SIG-M5 (cell line): ENCODE results near the gene ANXA10.
"Not testable (repeated sequence)": the region's sequence is repeated elsewhere in the genome, so short reads cannot be mapped to it uniquely, and the experiment has no call there.

Source experiments
- DNase-seq: peaks from one replicate; lab custom pipeline; 2025; lab: John Stamatoyannopoulos, UW

The ANXA10 gene

GRCh38 chr4:168119100-168119499 lies 26.8 kb downstream of the ANXA10 start:
- no peak for DNase-seq

GRCh38 chr4:168119890-168120289 lies 27.6 kb downstream of the ANXA10 start:
- DNase-seq = no peak

- no peak for DNase-seq
Observed at GRCh38 chr4:168120811-168121210, 28.5 kb downstream of the ANXA10 start.

- no peak for DNase-seq
Observed at GRCh38 chr4:168124008-168124641, 31.8 kb downstream of the ANXA10 start.

- DNase-seq = no peak
Observed at GRCh38 chr4:168126952-168127351, 34.6 kb downstream of the ANXA10 start.

GRCh38 chr4:168128601-168129000 lies 36.3 kb downstream of the ANXA10 start:
- DNase-seq = no peak

- no peak for DNase-seq
Observed at GRCh38 chr4:168129046-168129772, 36.9 kb downstream of the ANXA10 start.

- no peak for DNase-seq
Observed at GRCh38 chr4:168129802-168130201, 37.5 kb downstream of the ANXA10 start.

GRCh38 chr4:168131196-168131595 lies 38.9 kb downstream of the ANXA10 start:
- DNase-seq = no peak

GRCh38 chr4:168134651-168135050 lies 42.3 kb downstream of the ANXA10 start:
- DNase-seq = no peak

GRCh38 chr4:168135860-168136259 lies 43.5 kb downstream of the ANXA10 start:
- DNase-seq = not testable (repeated sequence)

- DNase-seq = not testable (repeated sequence)
Observed at GRCh38 chr4:168137695-168138094, 45.4 kb downstream of the ANXA10 start.

- DNase-seq = no peak
Observed at GRCh38 chr4:168138143-168138542, 45.8 kb downstream of the ANXA10 start.

GRCh38 chr4:168139336-168139735 lies 47.0 kb downstream of the ANXA10 start:
- DNase-seq = no peak

GRCh38 chr4:168141733-168142132 lies 49.4 kb downstream of the ANXA10 start:
- DNase-seq = no peak

GRCh38 chr4:168143601-168144000 lies 51.3 kb downstream of the ANXA10 start:
- no peak for DNase-seq

- DNase-seq = no peak
Observed at GRCh38 chr4:168150420-168151050, 58.2 kb downstream of the ANXA10 start.

- no peak for DNase-seq
Observed at GRCh38 chr4:168151327-168151726, 59.0 kb downstream of the ANXA10 start.

GRCh38 chr4:168152837-168153500 lies 60.6 kb downstream of the ANXA10 start:
- no peak for DNase-seq

GRCh38 chr4:168153596-168154440 lies 61.5 kb downstream of the ANXA10 start:
- DNase-seq = no peak

GRCh38 chr4:168154546-168155277 lies 62.4 kb downstream of the ANXA10 start:
- no peak for DNase-seq
